GM18499 (cell line): ENCODE data around the gene KIN.
"Not testable (repeated sequence)": the region's sequence is repeated elsewhere in the genome, so short reads cannot be mapped to it uniquely, and the experiment has no call there.

Experiments used
- ATAC-seq: cut with Tn5 transposase; IDR thresholded peaks from one replicate; pipeline ENCODE4 v1.9.1; 2021; ENCODE audit warnings: moderate number of reproducible peaks; ENCODE audit not compliant: insufficient read depth, unreplicated experiment

The KIN gene

DNA sequence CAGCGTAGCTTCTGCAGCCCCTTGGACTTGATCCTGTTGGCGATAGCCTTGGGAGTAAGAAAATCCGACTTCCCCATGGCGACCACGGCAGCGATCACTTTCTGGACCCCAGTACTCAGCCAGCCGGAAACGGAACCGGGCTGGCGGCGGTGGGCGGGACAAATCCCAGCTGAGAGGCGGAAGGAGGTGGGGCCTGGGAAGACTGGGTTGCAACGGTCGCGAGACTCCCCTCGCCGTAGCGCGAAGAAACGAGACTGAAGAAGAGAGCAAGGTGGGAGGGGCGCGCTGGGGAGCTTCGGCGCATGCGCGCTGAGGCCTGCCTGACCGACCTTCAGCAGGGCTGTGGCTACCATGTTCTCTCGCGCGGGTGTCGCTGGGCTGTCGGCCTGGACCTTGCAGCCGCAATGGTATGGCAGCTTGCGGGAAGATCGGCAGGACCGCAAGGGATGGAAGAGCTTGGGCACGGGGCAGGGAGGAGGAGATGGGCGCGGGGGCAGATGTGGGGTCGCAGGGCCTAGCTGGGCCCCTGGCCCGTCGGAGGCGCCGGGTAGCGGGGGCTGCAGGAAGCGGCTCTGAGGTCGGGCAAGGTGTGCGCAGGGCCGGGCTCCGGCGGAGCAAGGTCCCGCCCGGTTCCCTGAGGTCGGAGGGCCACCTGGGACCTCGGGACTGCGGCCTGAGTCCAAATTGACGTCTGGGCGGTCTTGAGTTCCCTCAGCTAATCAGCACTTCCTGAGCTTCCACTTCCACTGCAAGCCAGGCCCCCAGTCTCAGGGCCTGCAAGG is at the start of gene KIN, which contains the start of gene ATP5F1C:
Gene KIN, minus strand, starts transcription at position 137 of the 782 bp plus-strand sequence. Its CDS starts 60 bp downstream, at position 77.
Gene ATP5F1C, plus strand, starts transcription at position 321 of the 782 bp plus-strand sequence. Its CDS starts 31 bp downstream, at position 352.
- ATAC-seq = peak; percentile 87

DNA sequence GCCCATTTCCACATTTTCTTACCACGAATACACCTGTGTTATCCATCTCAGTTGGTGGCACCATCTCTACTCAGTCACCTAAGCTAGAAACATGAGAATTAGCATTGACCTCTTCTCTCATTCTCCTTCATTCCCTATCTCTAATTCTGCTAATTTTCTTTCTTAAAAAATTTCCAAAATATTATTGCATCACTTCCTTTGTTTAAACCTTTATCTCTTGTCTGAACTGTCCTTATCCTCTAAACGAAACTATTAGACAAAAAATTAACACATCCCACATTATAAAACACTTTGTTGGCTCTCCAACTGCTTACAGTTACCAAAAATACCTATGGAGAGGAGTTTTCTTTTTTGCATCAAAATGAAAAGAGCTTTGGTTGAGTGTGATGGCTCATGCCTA is 48.8 kb upstream of the KIN start:
- no peak for ATAC-seq

DNA sequence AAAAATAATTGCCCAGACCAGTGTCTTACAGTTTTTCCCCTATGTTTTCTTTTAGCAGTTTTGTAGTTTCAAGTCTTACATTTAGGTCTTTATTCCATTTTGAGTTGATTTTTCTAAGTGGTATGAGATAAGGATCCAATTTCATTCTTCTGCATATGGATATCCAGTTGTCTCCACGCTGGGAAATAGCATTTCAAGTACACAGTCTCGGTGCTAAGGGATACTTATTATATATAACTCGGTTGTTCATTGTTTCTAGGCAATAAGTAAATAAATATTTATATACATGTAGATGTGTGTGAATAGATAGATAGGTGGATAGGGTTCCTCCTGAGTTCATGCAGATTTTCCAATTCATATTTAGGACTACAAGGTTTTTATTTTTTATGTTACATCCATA is 46.5 kb upstream of the KIN start:
- ATAC-seq = no peak

- ATAC-seq = no peak
Measured at GRCh38 chr10:7833210-7833609, 45.4 kb upstream of the KIN start.

GRCh38 chr10:7832060-7832459 is 44.3 kb upstream of the KIN start:
- ATAC-seq = no peak

DNA sequence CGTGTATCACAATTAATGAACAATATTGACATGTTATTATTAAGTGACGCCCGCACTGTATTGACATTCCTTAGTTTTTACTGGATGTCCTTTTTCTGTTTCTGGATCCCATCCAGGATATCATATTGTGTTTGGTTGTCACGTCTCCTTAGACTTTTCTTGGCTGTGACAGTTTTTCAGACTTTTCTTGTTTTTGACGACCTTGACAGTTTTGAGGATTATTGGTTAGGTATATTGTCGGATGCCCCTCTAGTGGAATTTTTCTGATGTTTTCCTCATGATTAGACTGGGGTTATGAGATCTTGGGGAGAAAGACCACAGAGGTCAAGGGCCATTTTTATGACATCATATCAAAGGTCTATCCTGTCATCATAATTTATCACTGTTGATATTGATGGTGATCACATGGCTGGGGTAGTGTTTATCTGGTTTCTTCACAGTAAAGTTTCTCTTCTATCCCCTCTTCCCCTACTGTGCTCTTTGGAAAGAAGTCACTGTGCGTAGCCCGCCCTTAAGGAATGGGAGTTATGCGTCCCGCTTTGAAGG is 41.6 kb upstream of the KIN start:
- ATAC-seq = no peak

DNA sequence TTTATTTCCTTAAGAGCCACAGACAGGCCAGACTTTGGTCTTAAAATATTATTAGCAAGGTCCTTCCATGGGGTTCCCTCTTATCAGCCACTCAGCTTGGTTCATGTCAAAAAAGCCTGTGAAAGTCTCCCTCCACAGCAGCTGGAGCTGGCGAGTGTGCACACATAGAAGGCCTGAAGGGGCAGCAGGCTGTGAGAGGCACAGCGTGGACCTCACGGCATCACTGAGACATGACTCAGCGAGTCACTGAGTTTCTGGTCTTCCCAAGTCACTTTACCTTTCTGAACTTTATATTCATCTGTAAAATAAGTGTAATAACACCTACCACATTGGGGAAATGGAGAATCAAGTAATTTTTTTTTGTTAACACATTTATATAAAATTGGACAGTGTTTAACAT is 39.2 kb upstream of the KIN start:
- ATAC-seq = no peak

- ATAC-seq = no peak
Measured at GRCh38 chr10:7824251-7824650, 36.5 kb upstream of the KIN start.

- ATAC-seq = peak; percentile 27
Measured at GRCh38 chr10:7819121-7819460, 31.3 kb upstream of the KIN start.

DNA sequence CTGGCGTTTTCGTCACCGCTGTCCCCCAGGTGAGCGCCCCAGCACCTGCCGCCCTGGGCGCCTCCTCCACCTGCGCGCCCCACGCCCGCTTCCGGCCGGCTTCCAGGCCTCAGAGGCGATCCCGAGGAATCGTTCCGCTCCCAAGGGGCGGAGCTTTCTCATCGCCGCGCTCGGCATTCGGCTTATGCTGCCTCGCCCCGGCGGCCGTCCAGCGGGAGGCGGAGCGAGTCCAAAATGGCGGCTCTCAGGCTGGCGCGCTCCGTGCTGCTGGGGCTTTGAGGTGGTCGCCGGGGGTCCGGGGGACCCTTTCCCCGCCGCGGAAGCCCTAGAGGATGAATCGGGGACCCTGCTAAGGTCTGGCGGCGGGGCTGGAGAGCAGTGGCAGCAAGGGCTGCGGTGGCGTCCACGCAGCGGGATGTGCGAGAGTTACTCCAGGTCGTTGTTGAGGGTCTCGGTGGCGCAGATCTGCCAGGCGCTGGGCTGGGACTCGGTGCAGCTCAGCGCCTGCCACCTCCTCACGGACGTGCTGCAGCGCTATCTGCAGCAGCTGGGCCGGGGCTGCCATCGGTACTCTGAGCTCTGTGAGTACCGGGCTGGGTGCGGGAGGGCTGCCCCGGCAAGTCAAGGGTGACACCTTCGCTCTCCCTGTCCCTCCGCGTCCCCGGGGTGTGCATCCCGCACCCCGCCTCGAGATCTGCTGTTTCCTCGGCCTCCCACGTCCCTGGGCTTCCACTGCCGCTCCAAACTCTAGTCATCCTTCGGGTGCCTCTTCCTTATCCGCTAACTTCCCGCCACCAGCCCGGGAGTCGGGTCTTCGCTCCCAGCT is 30.7 kb upstream of the KIN start, which contains the start of gene TAF3:
Gene TAF3, plus strand, starts transcription at position 211 of the 826 bp plus-strand sequence. Its CDS starts 205 bp downstream, at position 416.
- ATAC-seq = peak; percentile 85

DNA sequence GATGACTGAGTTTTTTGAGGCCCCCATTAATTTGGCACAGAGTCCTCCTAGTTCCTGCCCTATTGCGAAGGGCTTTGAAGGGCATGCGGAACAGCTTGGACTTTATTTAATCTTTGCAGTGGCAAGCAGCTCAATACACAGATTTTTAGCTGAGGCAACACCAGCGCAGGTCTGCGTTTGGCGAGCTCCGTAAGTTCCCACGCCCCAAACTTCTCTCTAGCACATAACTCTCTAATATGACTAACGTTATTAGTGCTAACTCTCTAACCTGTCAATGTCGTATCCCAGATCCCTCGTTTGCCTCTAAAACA is 30.1 kb upstream of the KIN start:
- no peak for ATAC-seq

DNA sequence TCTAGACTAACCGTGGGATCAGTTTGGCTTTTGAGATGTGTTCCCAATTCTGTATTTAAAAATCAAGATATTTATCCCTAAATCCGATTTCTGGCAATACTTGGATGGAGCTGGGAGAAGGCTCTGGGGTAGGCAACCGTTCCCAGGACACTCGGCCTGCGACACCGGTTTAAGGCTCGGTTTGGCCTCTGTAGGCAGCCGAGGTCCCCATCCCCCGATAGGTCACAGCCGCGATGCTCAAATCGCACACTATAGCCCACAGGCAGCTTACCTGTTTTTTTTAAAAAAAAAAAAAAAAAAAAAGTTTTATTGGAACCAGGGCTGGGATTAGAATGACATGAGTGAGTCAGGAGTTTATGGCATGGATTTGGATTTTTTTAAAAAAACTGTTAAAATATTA is 29.8 kb upstream of the KIN start:
- no peak for ATAC-seq

- ATAC-seq = no peak
Measured at GRCh38 chr10:7813481-7813880, 25.7 kb upstream of the KIN start.

GRCh38 chr10:7811743-7812142 is 23.9 kb upstream of the KIN start:
- ATAC-seq = not testable (repeated sequence)

DNA sequence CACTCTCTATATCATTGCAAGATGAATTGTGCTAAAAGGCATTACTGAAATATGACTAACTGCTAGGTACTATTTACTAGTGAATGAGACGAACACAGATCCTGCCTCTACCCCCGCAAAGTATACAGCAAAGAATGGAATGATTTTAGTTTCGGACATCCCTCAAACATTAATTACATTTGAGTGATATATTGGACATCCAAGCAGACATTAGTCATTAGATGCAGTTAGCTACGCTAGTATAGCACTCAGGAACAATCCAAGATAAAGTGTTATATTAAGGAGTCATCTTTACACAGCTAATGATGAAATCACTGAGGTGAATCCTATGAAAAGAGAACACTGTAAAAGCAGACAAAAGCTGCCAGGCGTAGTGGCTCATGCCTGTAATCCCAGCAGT is 23.2 kb upstream of the KIN start:
- ATAC-seq = no peak

DNA sequence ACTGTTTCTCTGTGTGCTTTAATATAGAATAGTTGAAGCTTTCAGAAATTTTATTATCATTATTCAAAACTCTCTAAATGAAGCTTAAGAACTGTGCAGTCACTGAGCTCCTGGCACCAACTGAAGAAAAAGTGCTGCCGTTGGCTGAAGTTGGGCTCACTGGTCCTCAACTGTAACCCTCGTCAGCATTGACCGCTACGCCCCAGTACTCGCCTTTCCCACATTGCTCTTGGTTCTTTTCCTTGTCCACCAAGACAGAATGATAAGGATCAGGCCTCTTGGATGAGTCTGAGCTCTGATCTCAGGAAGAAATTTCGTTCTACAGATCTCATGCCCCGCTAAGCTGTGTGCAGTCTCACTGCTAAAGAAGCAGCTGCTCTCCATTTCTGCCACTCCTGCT is 22.6 kb upstream of the KIN start:
- ATAC-seq = no peak

DNA sequence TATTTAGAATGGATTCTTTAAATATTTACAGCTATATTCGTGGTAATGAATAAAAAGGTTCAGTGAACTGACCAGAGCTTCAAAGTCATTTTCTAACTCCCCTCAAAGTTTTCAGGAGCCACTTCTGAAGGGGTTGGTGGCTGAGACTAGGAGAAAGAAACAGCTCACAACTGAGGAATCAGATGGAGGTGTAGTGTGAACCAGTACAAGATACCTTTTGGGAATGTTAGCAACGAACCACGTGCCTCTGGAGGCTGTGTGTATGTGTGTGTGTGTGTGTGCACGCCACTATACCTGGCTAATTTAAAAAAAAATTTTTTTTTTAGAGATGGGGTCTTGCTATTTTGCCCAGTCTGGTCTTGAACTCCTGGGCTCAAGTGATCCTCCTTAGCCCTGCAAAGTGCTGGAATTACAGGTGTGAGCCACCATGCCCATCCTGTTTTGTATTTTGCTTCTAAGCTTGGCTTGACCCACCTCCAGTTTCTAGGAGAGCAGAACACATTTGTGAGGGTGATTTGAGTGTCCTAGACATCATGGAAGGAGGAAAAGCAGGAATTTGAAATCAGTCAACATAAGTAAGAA is 21.0 kb upstream of the KIN start:
- ATAC-seq = no peak

DNA sequence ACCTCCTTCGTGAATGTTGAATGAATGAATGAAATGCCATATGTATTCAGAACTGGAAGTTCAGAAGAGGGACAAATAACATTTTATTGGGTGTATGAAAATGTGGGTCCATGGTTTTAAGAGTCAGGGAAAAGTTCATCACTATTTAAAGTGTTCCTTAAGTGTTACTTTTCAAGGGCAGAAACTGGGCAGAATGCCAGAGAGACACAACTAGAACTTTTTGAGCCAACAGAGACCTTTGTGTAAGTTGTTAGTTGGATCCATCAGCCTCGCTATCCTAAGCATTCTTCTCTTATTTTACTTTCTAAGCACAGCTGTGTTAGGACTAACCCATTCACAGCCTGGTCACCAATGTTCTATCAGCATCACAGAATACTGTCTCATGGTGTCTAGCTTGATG is 16.9 kb upstream of the KIN start:
- no peak for ATAC-seq

GRCh38 chr10:7804216-7804615 is 16.4 kb upstream of the KIN start:
- no peak for ATAC-seq

DNA sequence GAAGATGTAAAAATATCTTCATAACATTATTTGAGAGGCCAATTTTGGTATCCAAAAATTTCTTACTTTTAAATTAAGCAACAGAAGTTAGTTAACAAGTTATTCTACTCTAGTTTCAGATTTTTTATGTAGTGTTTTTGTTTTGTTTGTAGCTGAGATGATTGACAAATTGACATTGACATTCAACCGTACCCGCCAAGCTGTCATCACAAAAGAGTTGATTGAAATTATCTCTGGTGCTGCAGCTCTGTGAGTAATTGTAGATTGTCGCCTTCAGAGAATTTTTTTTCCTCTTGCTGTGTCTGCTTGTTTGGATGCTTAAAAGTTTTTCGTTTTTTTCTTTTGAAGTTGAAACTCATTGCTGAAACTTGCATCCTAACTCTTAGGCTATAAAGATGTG is 14.8 kb upstream of the KIN start:
- ATAC-seq = no peak

GRCh38 chr10:7797582-7797981 is 9.8 kb upstream of the KIN start:
- ATAC-seq = no peak
